HG03280 (cell line): Measurements from ENCODE around the gene SSNA1.
"Not testable (repeated sequence)": the region's sequence is repeated elsewhere in the genome, so short reads cannot be mapped to it uniquely, and the experiment has no call there.

Experiments used
- ATAC-seq: cut with Tn5 transposase; IDR thresholded peaks from one replicate; pipeline ENCODE4 v1.9.1; 2021; ENCODE audit warnings: mild to moderate bottlenecking, moderate library complexity; ENCODE audit not compliant: unreplicated experiment

SSNA1 gene

DNA sequence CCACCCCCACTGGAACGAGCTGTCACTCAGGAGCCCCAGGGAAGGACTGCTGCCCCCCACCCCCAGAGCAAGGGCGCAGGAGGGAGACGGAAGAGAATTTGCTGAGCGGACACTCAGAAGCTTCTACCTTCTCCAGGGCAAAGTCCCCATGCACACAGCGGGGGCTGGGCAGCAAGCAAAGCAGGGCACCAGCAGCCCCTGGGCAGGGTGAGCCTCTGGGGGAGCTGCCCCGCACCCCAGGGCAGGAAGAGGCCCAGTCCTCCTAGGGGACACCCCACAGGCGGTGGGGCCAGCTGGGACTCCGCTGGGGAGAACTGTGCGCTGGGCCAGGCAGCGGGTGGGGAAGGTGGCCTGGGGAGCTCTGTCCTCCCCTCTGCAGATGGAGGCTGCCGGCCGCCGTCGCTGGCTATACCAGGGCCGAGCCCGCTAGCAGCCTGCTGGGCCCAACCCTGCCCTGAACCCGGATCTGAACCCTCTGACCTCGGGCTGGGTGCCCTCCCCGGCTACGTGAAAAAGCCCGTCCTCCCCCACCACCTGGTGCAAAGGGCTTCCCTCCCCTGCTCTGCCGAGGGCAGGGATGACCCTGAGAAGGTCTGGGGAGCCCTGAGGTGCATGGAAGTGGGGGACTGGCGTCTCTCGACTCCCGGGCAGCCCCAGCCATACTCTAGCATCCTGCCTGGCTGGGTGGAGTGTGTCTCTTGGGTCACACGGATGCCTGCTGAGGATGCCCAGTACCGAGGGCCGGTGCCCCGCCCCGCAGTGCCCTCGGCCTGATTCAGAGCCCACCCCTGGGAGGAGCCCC is 41.6 kb downstream of the SSNA1 start:
- no peak for ATAC-seq

DNA sequence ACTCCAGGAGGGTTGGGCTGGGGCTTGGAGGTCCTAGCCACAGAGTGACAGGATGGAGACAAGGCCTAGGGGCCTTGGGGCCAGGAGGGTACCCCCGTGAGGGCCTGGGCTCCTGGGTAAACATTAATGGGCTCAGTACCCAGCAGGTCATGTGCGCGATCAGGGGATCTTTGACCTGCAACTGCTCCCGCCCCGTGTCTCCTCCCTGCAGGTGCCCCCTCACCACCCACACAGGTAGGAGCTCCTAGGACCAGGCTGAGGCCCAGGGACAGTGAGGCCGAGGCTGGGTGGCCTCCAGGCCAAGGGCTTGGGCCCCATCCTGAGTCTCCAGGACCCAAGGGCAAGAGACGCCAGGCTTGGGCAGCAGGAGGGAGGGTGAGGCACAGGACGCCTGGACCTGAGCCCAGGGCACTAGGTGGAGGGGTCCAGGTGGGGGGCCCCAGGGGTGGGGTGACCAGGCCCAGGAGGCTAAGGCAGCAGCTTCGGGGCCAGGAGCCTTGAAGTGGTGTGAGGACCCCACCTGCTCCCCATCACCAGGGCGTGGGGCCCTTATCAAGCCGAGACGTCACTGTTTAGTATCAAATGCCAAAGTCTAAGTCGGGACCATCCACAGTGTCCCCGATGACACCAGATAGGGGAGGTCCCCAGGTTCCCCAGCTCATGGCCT is 42.4 kb downstream of the SSNA1 start, which contains the start of gene SLC34A3:
TSS of gene SLC34A3 (plus strand) at position 197 of the 667 bp plus-strand sequence. CDS start 802 bp downstream, outside the sequence.
- no peak for ATAC-seq

DNA sequence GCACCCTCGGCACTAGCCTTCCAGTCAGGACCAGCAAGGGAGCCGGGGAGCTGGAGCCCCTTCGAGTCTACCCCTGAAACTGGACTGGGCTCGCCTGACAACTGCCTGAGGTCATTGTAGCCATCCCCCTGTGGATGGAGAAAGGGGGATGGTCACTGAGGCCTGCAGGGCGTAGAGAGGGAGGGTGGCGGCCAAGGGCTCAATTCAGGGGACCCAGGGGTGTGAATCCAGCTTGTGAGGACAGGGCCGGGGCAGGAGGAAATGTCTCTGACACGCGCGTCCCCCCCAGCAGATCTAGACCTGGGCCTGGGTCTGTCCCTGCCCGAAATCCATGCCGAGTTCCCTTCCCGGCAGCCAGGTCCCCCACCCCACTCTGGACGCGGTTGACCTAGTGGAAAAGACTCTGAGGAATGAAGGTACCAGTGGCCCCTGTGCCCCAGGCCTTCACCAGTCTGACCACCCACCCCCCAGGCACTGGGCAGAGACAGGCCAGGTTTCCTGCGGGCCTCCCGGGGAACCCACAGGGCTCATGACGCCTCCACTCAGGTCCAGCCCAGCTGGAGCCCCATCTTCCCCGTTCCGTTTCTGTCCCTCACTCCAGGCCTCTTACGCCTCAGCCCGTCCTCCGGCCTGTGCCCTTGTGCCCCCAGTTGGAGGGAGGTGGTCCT is 43.0 kb downstream of the SSNA1 start:
- no peak for ATAC-seq

DNA sequence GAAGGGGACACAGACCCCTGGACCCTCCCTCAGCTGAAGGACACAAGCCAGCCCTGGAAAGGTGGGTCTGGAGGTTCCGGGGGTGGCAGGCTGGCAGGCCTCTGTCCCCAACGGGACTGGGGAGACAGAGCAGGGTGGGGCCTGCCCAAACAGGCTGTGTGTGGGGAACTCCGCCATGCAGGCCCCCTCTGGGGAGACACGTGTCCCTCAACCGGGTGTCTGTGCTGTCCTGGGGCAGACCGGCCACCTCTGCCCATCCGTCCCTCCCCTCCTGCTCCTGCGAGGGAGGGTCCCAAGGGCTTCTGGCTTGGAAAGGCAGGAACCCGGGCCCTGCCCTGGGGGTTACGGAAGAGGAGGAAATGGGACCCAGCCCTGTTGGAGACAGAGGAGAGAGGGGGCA is 43.6 kb downstream of the SSNA1 start:
- no peak for ATAC-seq

DNA sequence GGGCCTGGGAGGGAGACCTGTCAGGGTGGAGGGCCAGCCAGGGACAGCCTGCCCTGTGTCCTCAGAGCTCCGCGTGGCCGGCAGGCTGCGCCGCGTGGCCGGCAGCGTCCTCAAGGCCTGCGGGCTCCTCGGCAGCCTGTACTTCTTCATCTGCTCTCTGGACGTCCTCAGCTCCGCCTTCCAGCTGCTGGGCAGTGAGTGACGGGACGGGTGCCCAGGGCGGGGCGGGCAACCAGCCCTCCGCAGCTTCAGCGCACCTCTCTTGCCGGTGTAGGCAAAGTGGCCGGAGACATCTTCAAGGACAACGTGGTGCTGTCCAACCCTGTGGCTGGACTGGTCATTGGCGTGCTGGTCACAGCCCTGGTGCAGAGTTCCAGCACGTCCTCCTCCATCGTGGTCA is 44.0 kb downstream of the SSNA1 start:
- ATAC-seq = no peak

DNA sequence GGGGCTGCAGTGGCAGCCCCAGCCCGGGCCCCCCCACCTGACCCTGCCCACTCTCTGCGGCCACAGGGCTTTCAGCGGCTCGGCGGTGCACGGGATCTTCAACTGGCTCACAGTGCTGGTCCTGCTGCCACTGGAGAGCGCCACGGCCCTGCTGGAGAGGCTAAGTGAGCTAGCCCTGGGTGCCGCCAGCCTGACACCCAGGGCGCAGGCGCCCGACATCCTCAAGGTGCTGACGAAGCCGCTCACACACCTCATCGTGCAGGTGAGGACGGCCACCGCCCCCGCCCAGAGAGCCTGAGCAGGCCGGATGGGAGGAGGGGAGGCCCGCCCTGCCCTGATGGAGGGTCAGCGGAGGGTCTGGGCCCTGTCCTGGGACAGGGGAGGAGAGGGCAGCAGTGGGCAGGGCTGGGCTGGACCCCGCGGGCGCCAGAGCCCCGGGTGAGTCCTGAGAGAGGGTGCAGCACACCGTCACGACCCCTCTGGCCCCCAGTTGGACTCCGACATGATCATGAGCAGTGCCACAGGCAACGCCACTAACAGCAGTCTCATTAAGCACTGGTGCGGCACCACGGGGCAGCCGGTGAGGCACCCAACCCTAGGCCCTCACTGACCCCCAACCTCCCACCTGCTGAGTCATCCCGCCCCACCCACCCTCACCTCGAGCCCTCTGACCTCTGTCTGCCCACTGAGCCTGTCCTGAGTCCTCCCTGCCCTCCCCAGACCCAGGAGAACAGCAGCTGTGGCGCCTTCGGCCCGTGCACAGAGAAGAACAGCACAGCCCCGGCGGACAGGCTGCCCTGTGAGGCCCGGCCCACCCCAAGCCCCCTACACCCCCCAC is 44.9 kb downstream of the SSNA1 start:
- ATAC-seq = no peak

DNA sequence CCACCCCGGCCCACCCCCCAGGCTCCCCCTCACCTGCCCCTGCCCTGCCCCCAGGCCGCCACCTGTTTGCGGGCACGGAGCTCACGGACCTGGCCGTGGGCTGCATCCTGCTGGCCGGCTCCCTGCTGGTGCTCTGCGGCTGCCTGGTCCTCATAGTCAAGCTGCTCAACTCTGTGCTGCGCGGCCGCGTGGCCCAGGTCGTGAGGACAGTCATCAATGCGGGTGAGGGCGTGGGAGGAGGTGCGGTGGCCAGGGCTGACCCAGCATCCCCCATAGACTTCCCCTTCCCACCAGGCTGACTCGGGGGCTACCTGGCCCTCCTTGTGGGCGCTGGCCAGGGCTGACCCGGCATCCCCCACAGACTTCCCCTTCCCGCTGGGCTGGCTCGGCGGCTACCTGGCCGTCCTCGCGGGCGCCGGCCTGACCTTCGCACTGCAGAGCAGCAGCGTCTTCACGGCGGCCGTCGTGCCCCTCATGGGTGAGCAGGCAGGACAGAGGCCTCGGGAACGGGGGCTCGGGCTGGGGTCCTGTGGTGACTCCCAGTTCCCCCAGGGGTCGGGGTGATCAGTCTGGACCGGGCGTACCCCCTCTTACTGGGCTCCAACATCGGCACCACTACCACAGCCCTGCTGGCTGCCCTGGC is 45.7 kb downstream of the SSNA1 start:
- ATAC-seq = no peak

DNA sequence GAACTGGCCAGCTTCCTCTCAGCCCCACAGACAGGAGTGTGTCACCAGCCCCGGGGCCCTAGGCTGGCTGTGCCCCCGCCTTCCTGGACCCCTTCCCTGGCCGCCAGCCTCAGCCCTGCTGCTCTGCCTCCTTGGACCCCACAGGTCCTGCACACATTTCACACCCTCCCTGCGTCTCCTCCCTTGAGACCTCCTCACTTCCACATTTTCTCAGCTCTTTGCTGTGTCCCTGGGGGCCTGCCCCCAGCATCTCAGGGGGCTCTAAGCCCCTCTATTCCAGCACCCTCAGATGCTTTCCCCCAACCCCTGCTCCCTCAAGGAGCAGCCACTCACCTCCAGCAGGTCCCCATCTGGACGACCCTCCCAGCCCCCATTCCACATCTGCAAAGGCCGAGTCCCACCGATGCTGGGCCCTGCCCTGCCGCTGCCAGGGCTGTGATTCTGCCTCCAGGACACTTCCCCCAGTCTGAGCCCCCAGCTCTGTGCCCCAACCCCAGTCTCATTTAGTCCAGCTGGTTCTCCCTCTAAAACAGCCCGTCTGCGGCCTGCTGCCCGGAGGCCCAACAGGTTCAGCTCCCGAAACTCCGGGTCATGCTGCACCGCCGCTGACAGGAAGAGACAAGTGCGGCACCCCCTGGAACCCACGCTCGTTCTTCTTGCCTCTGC is 46.4 kb downstream of the SSNA1 start:
- no peak for ATAC-seq

DNA sequence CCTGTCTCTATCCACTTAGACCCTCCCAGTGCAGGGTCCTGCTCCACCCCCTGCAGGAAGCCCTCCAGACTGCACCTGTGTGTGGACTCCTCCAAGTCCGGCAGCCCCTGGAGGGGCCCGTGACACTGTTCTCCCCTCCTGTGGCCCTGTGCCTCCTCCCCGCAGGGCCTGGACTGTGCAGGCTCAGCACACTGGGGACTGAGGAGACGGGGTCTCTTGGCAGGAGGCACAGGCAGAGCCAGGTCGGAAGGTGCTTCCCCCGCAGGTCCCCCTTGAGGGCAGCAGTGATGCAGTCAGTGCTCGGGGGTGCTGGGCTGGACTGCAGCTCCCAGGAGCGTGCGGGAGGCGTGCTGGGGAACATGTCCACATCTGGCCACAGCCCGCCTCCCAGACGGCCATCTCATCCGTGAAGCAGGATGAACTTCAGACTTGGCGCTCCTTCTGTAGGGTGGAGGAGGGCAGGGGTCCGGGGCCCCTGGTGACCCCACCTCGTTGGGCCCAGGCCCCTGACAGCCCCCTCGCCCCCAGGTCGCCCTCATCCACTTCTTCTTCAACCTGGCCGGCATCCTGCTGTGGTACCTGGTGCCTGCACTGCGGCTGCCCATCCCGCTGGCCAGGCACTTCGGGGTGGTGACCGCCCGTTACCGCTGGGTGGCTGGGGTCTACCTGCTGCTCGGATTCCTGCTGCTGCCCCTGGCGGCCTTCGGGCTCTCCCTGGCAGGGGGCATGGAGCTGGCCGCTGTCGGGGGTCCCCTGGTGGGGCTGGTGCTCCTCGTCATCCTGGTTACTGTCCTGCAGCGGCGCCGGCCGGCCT is 47.2 kb downstream of the SSNA1 start:
- ATAC-seq = no peak

DNA sequence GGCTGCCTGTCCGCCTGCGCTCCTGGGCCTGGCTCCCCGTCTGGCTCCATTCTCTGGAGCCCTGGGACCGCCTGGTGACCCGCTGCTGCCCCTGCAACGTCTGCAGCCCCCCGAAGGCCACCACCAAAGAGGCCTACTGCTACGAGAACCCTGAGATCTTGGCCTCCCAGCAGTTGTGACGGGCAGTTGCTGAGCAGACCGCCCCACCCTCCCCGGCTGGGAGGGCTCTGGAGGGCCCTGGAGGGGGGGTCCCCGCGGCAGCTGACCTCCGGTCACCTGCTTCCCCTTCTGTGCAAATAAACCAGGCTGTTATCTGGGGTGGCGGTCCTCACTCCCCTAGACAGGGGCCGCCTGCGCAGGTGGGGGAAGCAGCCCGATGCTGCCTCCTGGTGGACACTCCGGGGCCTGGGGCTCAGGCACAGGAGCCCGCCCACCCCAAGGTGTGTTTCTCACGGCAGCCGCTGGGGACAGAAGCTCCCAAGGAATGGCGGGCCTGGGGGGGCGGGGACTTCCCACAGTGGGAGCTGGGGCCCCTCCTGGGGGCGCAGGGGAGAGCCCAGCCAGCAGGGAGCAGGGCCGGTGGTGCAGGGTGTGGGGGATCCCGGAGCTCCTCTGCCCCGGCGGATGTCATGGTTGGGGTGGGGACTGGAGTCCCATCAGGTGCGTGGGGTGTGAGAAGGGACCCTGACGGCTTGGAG is 47.9 kb downstream of the SSNA1 start:
- no peak for ATAC-seq

DNA sequence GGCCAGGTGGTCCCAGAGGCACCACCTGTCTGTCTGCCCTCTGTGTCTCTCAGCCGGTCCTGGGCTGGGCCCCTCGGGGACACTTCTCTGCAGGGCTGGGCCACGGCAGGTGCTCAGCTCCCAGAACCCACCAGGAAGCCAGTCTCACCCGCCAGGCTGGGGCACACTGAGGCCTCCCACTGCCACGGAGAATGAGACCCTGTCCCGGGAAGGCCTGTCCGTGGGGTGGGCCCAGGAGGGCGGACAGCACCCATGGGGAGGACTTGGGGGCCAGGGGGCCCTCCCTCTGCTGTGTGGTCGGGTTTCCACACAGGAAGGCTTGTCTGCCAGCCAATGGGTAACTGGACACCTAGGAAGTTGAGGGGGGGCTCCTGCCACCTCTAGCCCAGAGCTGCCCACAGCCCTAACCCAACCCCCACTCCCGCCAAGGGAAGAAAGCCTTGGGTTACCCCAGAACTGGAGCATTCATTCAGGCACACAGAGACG is 48.5 kb downstream of the SSNA1 start:
- ATAC-seq = no peak

DNA sequence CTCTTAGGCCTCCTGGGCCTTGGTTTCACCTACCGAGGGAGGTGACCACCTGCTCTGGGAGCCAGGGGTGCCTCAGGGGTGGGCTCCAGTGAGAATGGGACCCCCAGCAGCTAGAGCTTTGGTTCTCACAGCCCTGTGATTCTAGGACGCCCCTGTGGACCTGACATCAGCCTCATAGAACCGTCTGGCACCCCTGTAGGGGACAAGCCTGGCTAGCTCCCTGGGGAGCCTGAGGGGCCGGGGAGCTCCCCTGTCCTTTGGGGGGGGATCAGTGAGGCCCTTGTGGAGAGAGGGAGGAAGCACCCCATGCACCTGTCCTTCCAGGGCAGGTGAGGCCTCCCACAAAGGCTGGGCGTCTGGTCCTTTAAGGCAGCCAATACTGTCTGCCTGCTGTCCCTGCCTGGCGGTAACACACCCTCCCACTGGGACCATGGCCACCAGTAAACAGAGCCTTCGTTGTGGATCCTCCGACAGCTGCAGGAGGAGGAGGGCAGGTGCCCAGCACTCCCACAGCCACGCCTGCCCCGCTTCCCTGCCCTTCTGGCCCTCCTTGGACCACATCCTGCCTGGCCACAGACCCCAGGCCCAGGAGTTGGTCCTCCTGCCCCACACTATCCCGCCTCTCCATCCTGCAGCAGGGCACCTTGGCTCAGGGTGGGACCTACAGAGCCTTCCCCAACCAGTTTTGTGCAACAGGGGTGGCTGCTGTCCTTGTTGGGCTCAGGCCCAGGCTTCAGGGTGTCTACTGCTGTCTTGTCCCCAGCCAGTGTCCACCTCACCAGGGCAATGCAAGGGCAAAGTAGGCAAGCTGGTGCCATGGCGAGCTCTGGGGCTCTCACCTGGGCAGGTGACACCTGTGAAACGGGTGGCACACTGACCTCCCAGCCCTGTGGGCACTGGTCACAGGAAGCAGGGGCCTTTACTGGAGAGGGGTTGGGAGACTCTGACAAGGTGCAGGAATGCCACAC is 49.6 kb downstream of the SSNA1 start:
- ATAC-seq = no peak

DNA sequence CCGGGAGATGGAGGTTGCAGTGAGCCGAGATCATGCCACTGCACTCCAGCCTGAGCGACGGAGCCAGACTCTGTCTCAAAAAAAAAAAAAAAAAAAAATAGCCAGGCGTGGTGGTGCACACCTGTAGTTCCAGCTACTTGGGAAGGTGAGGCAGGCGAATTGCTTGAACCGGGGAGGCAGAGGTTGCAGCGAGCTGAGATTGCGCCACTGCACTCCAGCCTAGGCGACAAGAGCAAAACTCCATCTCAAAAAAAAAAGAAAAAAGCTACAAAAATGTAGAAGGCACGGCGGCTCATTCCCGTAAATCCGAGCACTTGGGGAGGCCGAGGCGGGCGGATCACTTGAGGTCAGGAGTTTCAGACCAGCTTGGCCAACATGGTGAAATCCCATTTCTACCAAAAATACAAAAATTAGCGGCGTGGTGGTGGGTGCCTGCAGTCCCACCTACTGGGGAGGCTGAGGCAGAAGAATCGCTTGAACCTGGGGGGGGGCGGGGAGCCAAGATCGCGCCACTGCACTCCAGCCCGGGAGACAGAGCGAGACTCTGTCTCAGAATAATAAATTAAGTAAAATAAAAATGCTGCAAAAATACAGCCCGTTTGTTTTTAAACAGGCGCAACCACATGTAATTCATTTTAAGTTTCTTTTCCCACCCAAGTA is 51.2 kb downstream of the SSNA1 start:
- ATAC-seq = not testable (repeated sequence)
